ENCODE data around the gene MYO9A. TPM values are rescaled to one million over a fixed set of nuclear protein-coding genes. Genes with fewer than 3 reads are reported as not detected.

The MYO9A gene
- polyA plus RNA-seq, 1 experiment: 15.2 TPM

DNA sequence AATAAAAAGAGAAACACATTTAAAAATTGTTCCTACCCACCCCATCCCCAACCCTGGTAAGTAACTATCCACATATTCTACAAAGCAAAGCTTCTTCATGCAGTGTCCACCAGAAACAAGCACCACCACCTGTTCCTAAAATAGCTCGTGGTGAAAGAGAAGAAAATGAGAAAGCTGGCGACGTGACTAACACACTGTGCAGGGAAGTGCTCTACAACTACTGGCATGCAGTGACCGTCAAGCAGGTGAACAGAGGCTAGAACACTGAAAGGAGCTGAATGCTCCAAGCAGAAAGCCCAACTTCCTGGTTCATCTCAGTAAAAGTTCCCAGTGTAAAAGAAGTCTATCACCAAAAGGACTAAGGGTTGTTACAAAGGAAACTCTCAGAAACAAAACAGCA, 226.9 kb downstream of the MYO9A start:
- DNase-seq (ENCODE audit: low read depth, low spot score): no peak
- POLR2A ChIA-PET: interaction anchor here (0.6 kb wide), 1 partner anchor 91 kb away, joined by 11 read pairs; no protein-coding TSS in a partner anchor
- no peak overlapping the region for H3K27ac ChIP-seq (ENCODE audit: low read depth, low read length)
- H3K4me3 ChIP-seq (ENCODE audit: low read depth, low read length): no peak overlapping the region
- no peaks in the 10 kb centered on the region for H3K9me3 ChIP-seq (ENCODE audit: control insufficient read depth, insufficient read depth, low read length)
- TF ChIP-seq CTCF (IDR thresholded peaks at IDR 0.05; ENCODE audit: low read depth, low read length): no peak
- H3K27me3 ChIP-seq (ENCODE audit: control insufficient read depth, insufficient read depth, low read length): no peaks in the 10 kb centered on the region
- CTCF ChIA-PET: interaction anchor here (0.6 kb wide), 1 partner anchor 151 kb away, joined by 3 read pairs; no protein-coding TSS in a partner anchor

DNA sequence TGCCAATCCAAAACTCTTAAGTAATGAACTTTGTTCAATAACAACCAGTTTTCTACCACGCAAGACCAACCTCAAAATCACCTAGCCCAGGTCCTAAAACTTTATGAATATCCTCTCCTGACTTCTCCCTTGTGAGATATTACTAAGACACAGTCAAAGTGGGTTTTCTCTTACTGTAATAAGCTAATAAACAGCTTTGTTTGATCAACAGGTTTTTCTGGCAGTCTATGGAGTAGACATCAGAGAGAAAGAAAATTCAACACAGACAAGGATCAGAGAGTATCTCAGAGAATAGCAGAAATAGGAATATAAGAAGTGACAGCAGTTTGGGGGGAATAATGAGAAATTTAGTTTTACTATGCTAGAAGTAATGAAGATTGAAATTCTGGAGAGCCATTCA, 228.0 kb downstream of the MYO9A start:
- no peak for TF ChIP-seq CTCF (IDR thresholded peaks at IDR 0.05; ENCODE audit: low read depth, low read length)
- POLR2A ChIA-PET: no interaction called here
- H3K27ac ChIP-seq (ENCODE audit: low read depth, low read length): no peak overlapping the region
- H3K27me3 ChIP-seq (ENCODE audit: control insufficient read depth, insufficient read depth, low read length): no peaks in the 10 kb centered on the region
- no peak overlapping the region for H3K4me3 ChIP-seq (ENCODE audit: low read depth, low read length)
- CTCF ChIA-PET: interaction anchor here (1.9 kb wide), 1 partner anchor 266 kb away, joined by 4 read pairs; no protein-coding TSS in a partner anchor
- DNase-seq (ENCODE audit: low read depth, low spot score): no peak
- H3K9me3 ChIP-seq (ENCODE audit: control insufficient read depth, insufficient read depth, low read length): no peaks in the 10 kb centered on the region

GRCh38 chr15:71889385-71889784, 228.6 kb downstream of the MYO9A start:
- Histone ChIP-seq H3K4me3 (ENCODE audit: low read depth, low read length) (no peak overlapping the region), H3K27me3 (ENCODE audit: control insufficient read depth, insufficient read depth, low read length) (no peaks in the 10 kb centered on the region), H3K9me3 (ENCODE audit: control insufficient read depth, insufficient read depth, low read length) (no peaks in the 10 kb centered on the region), H3K27ac (ENCODE audit: low read depth, low read length) (no peak overlapping the region)
- ChIA-PET CTCF (interaction anchor here (1.9 kb wide), 1 partner anchor 267 kb away, joined by 4 read pairs; no protein-coding TSS in a partner anchor), POLR2A (no interaction called here)
- TF ChIP-seq CTCF (IDR thresholded peaks at IDR 0.05; ENCODE audit: low read depth, low read length): no peak
- DNase-seq (ENCODE audit: low read depth, low spot score): no peak

DNA sequence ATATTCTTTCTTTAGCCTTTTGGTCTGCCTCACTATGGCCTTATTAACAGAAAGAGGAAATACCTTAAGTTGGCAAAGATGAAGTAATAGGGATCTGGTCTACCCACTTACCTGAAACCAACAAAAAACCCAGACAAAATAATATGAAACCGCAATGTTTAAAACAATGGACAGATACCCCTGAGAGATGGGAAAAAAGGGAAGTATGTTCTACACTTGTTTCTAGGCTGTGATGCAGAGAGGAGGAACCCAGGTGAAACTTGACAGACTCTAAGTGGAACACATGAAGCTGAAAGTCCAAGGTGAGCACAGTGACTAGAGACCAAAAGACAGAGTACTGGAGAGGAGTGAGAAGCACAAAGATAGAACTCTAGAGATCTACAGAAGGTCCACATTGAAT, 229.2 kb downstream of the MYO9A start:
- Histone ChIP-seq H3K4me3 (ENCODE audit: low read depth, low read length) (no peak overlapping the region), H3K27me3 (ENCODE audit: control insufficient read depth, insufficient read depth, low read length) (no peaks in the 10 kb centered on the region), H3K9me3 (ENCODE audit: control insufficient read depth, insufficient read depth, low read length) (no peaks in the 10 kb centered on the region), H3K27ac (ENCODE audit: low read depth, low read length) (no peak overlapping the region)
- no peak for DNase-seq (ENCODE audit: low read depth, low spot score)
- ChIA-PET POLR2A (no interaction called here), CTCF (interaction anchor here (1.9 kb wide), 1 partner anchor 268 kb away, joined by 4 read pairs; no protein-coding TSS in a partner anchor)
- TF ChIP-seq CTCF (IDR thresholded peaks at IDR 0.05; ENCODE audit: low read depth, low read length): no peak

DNA sequence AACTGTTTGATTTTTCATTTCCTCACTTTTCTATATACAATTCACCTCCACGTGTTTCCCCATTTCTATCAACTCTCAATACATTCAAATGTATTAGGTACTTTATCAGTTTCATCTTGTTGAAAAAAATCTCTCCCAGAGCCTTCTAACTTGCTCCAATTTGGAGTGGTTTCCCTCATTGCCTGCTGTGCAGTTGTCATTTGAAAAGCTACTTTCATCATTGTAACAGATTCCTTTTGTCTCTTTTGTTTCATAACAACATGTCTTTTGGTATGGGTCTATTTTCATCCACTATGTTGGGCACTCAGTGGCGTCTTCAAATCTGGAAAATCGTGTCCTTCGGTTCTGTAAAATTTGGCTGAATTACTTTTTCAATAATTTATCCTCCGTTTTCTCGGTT, 232.6 kb downstream of the MYO9A start:
- ChIA-PET CTCF (no interaction called here), POLR2A (no interaction called here)
- H3K4me3 ChIP-seq (ENCODE audit: low read depth, low read length): no peak overlapping the region
- no peaks in the 10 kb centered on the region for H3K27me3 ChIP-seq (ENCODE audit: control insufficient read depth, insufficient read depth, low read length)
- no peak for DNase-seq (ENCODE audit: low read depth, low spot score)
- TF ChIP-seq CTCF (IDR thresholded peaks at IDR 0.05; ENCODE audit: low read depth, low read length): no peak
- no peaks in the 10 kb centered on the region for H3K9me3 ChIP-seq (ENCODE audit: control insufficient read depth, insufficient read depth, low read length)
- no peak overlapping the region for H3K27ac ChIP-seq (ENCODE audit: low read depth, low read length)

Data from AG04450 (cell line).